A673 (cell line): ENCODE results near the gene CELF4.

Experiments used
- EZH2 ChIP-seq: fragments of 200-600 bp; sonication (generic); IDR thresholded peaks from 2 replicates; pipeline ENCODE4 v1.6.1; 2017; ENCODE audit warnings: borderline replicate concordance, low read depth, mild to moderate bottlenecking, mixed read lengths, antibody characterized with exemption, low read length; ENCODE audit not compliant: poor library complexity, severe bottlenecking
- TF ChIP-seq, protein P1 (sequence below): fragments of 300-800, 200-600 bp; sonication (generic); conservative IDR thresholded peaks from 2 replicates; pipeline ENCODE4 v1.5.1; 2017; ENCODE audit warnings: low read depth, mild to moderate bottlenecking, antibody characterized with exemption, low read length, moderate library complexity, mixed read lengths

GRCh38 chr18:37563931-37564392 is 1.6 kb downstream of the CELF4 start:
- TF ChIP-seq, protein P1, sequence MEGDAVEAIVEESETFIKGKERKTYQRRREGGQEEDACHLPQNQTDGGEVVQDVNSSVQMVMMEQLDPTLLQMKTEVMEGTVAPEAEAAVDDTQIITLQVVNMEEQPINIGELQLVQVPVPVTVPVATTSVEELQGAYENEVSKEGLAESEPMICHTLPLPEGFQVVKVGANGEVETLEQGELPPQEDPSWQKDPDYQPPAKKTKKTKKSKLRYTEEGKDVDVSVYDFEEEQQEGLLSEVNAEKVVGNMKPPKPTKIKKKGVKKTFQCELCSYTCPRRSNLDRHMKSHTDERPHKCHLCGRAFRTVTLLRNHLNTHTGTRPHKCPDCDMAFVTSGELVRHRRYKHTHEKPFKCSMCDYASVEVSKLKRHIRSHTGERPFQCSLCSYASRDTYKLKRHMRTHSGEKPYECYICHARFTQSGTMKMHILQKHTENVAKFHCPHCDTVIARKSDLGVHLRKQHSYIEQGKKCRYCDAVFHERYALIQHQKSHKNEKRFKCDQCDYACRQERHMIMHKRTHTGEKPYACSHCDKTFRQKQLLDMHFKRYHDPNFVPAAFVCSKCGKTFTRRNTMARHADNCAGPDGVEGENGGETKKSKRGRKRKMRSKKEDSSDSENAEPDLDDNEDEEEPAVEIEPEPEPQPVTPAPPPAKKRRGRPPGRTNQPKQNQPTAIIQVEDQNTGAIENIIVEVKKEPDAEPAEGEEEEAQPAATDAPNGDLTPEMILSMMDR = no peak
- TF ChIP-seq EZH2 = no peak
